Heart right ventricle (tissue), 16 donors: Measurements from ENCODE around the gene ATF7. TPM values are rescaled to one million over a fixed set of nuclear protein-coding genes. Genes with fewer than 3 reads are reported as not detected.
A peak's percentile ranks its signal among the peaks of the same experiment; 100 is the strongest.

Experiments
- ATAC-seq, 8 donors: fragments of 200-7000 bp; cut with Tn5 transposase; one replicate each; pipeline ENCODE4 v1.9.1; 2020; ENCODE audit warnings: mild to moderate bottlenecking in 8 of 8, moderate library complexity in 8 of 8, moderate number of reproducible peaks in 1 of 8
- DNase-seq, 2 donors: peaks; one replicate each; pipeline ENCODE4 v3.0.0-alpha.2; 2020
- H3K27ac ChIP-seq, 10 donors: fragments of 200-600 bp; sonication (generic) in 2 of 10; one replicate each; pipeline versions ENCODE4 v1.5.0 to v1.8.0; 2020 to 2022; ENCODE audit warnings: mild to moderate bottlenecking in 3 of 10
- H3K27me3 ChIP-seq, 7 donors: fragments of 200-600 bp; one replicate each; pipeline ENCODE4 v1.8.0; 2021 to 2022; ENCODE audit warnings: mild to moderate bottlenecking in 2 of 7
- H3K36me3 ChIP-seq, 9 donors: fragments of 200-600 bp; sonication (generic) in 1 of 9; one replicate each; pipeline versions ENCODE4 v1.5.0 to v1.8.0; 2020 to 2022; ENCODE audit warnings: mild to moderate bottlenecking in 2 of 9
- H3K4me1 ChIP-seq, 9 donors: fragments of 200-600 bp; sonication (generic) in 1 of 9; one replicate each; pipeline versions ENCODE4 v1.5.0 to v1.8.0; 2020 to 2022; ENCODE audit warnings: mild to moderate bottlenecking in 4 of 9
- H3K4me3 ChIP-seq, 10 donors: fragments of 200-600 bp; sonication (generic) in 2 of 10; one replicate each; pipeline versions ENCODE4 v1.5.0 to v1.8.0; 2020 to 2022; ENCODE audit warnings: mild to moderate bottlenecking in 7 of 10, moderate library complexity in 2 of 10
- H3K9me3 ChIP-seq, 11 donors: fragments of 200-600 bp in 10 of 11; sonication (generic) in 2 of 11; one replicate each; pipeline versions ENCODE4 v1.5.0 to v1.8.0; 2013 to 2022; ENCODE audit warnings: mild to moderate bottlenecking in 2 of 11, control low read depth in 1 of 11, moderate library complexity in 1 of 11
- CTCF ChIP-seq, 9 donors: fragments of 200-600 bp; sonication (generic) in 2 of 9; IDR thresholded peaks; one replicate each; pipeline versions ENCODE4 v1.5.0 to v1.8.0; 2021 to 2022; ENCODE audit warnings: antibody characterized with exemption in 9 of 9, mild to moderate bottlenecking in 5 of 9, moderate library complexity in 1 of 9
- WGBS, 2 donors: extraction: QIAGEN DNeasy Blood & Tissue Kit; methylation state at CpG; one replicate each; pipeline ENCODE4 v1.1.7; 2013; ENCODE audit warnings: inconsistent platforms in 1 of 2; 5-methylcytosine and 5-hydroxymethylcytosine counted together
- intact Hi-C, 10 donors: fragments of 100-400 bp; cut with DNase I; formaldehyde crosslinking; loops; one replicate each; pipeline versions ENCODE4 v1.11.1 to v1.14.2; 2022
- polyA plus RNA-seq, 2 donors: library from polyadenylated mRNA; stranded (reverse); fragments of 200-250 nt; gene quantifications; one replicate each; pipeline ENCODE4 v1.2.3, GENCODE V29; 2013
- total RNA-seq, 10 donors: library from RNA; stranded (reverse); fragmentation: NEBNext Ultra II Directional in 3 of 10; extraction: Animal tissue kit (Norgen Biotek cat#: 25700) in 3 of 10; gene quantifications; one replicate each; pipeline versions ENCODE4 v1.2.1 to v1.2.4, GENCODE V29; 2021 to 2023
- donor health status: Arrhythmogenic right ventricular cardiomyopathy.
- donor health status: ischemic (EF 13 %, LVEDD 7.1; RV severe dilation, severe dysfunction).
- donor health status: healthy with polysubstance abuse.
- donor health status: DM: no; HTN: yes; CAD: no.
- donor health status: DM: no; HTN: no; CAD: no.
- donor health status: ischemic (EF 25% LVEDD 6.9; RV normal size, moderate dysfunction).
- donor health status: ischemic (EF 25% LVEDD 5.7; RV mildly dilated, moderate dysfunction).
- donor health status: healthy.
- donor health status: DM: yes; HTN: yes; CAD: no.
- donor health status: Ischemic cardiomyopathy.
- donor health status: ischemic (EF 35%, LVEDD 5.7; RV mildly dilated, moderate dysfunction).
- donor health status: nonischemic (EF 11% LVEDD 7.7; RV severe dilation, severe dysfunction).
- donor health status: DM: yes; HTN: yes; CAD: no.
- donor health status: PGD.
- donor health status: ischemic (EF 29% LVEDD 5.4; RV normal size, mild dysfunction).
- donor health status: nonischemic (EF 23%, LVEDD 6.1; RV moderate dilation, normal function).

The ATF7 gene
- total and polyA plus RNA-seq, 12 donors = 12.6 to 47.8 (median 33.7) TPM

GRCh38 chr12:53500776-53501614 is 125.2 kb downstream of the ATF7 start, which contains the start of gene TARBP2:
Gene TARBP2, plus strand, starts transcription at chr12:53501283. Its CDS starts 126 bp downstream, at chr12:53501409.
- Histone ChIP-seq H3K9me3 (no peaks in the 10 kb centered on the region), H3K36me3 (peaks cover 0 to 29% (median 4%) of the 10 kb centered on the region in 9 donors), H3K4me3 (peak within 1 kb of the TSS; percentile 44 to 87 (median 74)), H3K27me3 (no peaks in the 10 kb centered on the region), H3K4me1 (peaks cover 15 to 55% (median 33%) of the 10 kb centered on the region in 9 donors), H3K27ac (peak within 1 kb of the TSS; percentile 96 to 99 (median 97))
- DNase-seq (peak; percentile 96 to 99), ATAC-seq (peak; percentile 87 to 93 (median 89))
- WGBS, 2 donors = 0 to 1% methylated on average over 72 to 74 of the region's 74 CpGs
- peak in 3 of 9 donors; percentile 17 to 26 (median 21) for TF ChIP-seq CTCF (IDR thresholded peaks at IDR 0.05)
- intact Hi-C loops = loop anchor here in 7 of 10 donors (2.0 to 10.0 kb wide), 7 partner anchors 46 to 176 kb away; partner anchors contain the start of genes PCBP2 (in 5 of the 7), AAAS (in 1 of the 7) and PRR13 (in 1 of the 7)

DNA sequence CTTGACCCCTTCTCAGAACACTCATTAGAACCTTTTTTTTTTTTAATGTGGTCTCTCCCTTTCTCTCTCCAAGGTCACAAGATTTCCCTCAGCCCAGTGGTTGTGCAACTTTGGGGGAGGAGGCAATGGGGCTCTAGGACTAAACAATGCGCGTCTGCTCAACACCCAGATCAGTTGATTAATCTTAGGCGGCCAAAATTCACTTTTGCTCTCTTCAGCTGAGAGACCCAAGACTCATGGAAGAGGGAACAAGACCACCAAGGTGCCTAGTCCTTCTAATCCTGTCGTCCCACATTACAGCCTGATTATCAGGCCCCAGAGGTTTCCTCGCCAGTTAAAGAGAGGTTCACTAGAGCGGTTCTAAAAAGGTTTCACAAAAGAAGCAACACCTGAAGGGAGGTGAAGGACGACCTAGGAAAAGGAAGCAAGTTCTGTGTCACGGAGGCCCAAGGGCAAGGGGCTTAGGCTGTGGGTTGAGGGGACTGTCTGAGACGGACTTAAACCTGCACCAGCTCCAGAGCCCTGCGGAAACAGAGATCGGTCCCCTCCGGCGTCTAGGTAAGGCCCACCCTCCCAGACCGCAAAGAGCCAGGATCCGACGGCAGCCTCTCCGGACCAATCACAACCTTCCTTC is 125.9 kb downstream of the ATF7 start:
- H3K4me3 ChIP-seq = peak overlapping the region; percentile 31 to 87 (median 74)
- intact Hi-C loops = loop anchor here in 7 of 10 donors (2.0 to 10.0 kb wide), 7 partner anchors 45 to 175 kb away; partner anchors contain the start of genes PCBP2 (in 5 of the 7), AAAS (in 1 of the 7) and PRR13 (in 1 of the 7)

DNA sequence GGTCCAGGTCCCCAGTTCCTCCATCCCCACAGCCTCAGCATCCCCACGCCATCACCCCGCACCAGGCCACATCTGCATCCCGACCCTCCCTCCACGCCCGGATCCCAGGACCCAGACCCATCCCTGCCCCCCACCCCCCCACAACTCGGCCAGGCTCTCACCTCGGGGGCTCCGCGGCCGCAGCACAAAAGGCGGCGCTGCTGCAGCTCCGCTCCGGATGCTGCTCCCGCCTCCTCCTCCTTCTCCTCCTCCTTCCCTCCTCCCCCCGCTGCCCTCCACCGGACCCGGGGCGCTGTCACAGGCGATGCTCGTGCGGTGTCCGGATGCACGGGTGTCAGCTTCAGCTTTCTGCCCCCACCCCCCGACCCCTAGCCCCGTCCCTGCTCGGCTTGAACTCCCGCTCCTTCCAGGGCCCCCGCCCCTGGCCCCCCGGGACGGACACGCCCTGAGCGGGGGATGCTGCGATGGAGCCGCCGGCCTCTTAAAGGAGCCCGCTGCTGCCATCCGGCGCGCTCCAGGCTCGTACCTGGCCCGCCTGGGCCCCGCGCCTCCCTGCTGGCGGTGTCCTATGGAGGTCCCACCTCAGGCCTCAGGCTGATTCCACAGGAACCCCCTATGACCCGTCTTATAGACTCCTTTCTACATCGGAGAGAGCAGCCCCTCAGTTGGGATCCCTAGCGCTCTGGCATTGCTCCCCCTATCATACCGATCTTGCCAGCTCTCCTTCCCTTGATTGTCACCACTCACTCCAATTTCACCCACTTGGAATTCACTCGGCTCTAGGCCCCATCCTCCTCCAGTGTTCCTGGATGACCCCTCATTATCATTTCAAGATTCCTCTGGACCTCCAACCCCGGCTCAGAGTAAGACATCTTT is 126.7 kb downstream of the ATF7 start, which contains the start of gene MAP3K12:
Gene MAP3K12 (minus strand): TSS at position 193 of the 876 bp plus-strand sequence. CDS start 12,067 bp downstream, outside the sequence.
- no peaks in the 10 kb centered on the region for H3K9me3 ChIP-seq
- peaks cover 0 to 14% (median 0%) of the 10 kb centered on the region in 9 donors for H3K36me3 ChIP-seq
- WGBS, 2 donors = 1% methylated on average over 50 to 51 of the region's 51 CpGs
- intact Hi-C loops = loop anchor here in 7 of 10 donors (2.0 to 10.0 kb wide), 7 partner anchors 45 to 175 kb away; partner anchors contain the start of genes PCBP2 (in 5 of the 7), AAAS (in 1 of the 7) and PRR13 (in 1 of the 7)
- ATAC-seq (peak in 7 of 8 donors; percentile 1 to 24 (median 14)), DNase-seq (peak; percentile 69 to 75)
- TF ChIP-seq CTCF (IDR thresholded peaks at IDR 0.05) = no peak
- peak within 1 kb of the TSS; percentile 31 to 87 (median 74) for H3K4me3 ChIP-seq
- H3K4me1 ChIP-seq = peaks cover 15 to 61% (median 36%) of the 10 kb centered on the region in 9 donors
- peak within 1 kb of the TSS; percentile 96 to 99 (median 97) for H3K27ac ChIP-seq
- no peaks in the 10 kb centered on the region for H3K27me3 ChIP-seq

More for the DNA sequence above, 125.9 kb downstream of the ATF7 start:
- ATAC-seq (peak in 1 of 8 donors; percentile 5), DNase-seq (peak in 1 of 2 donors; percentile 53)
- Histone ChIP-seq H3K36me3 (peaks cover 0 to 21% (median 0%) of the 10 kb centered on the region in 9 donors), H3K27ac (peak overlapping the region; percentile 96 to 99 (median 97)), H3K4me1 (peaks cover 15 to 61% (median 36%) of the 10 kb centered on the region in 9 donors), H3K9me3 (no peaks in the 10 kb centered on the region), H3K27me3 (no peaks in the 10 kb centered on the region)
- TF ChIP-seq CTCF (IDR thresholded peaks at IDR 0.05) = no peak
- 1 to 2% methylated on average over 17 of the region's 17 CpGs for WGBS, 2 donors
